ENCODE measurements around the gene HACD2.

The HACD2 gene

DNA sequence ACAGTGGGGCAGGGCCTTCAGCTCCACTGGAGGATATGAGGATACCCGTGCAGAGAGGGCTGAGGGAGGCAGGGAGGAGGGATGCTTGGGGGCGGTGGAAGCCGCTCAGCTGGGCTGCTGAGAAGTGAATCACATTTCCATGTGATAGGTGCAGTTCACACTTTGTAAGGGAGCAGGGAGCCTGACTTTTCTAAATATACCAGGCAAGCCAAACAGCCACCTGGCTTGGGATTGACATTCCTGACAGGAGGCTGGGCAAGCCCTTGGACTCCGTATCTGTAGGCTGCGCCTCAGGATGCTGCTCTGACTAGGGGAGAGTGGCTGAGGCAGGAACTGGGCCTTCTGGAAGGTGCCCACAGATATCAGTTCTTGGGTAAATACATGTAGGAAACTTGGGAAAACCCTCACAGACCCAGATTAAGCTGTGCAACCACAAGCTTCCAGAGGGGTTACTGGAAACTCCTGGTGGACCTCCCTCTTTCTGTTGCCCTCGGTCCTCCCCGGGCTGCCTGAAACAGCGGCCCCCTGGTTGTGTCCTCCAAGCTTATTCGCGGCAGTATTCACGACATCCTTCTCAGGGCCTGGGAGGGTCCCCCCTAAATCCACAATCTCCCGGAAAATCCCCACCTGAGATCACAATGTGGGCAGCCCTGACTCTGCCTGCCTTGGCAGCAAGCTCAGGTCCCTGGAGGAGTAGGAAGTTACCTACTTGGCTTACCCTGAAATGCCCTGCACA is 103.0 kb downstream of the HACD2 start:
- peak; percentile 17 for DNase-seq (ENCODE audit: low spot score)

DNA sequence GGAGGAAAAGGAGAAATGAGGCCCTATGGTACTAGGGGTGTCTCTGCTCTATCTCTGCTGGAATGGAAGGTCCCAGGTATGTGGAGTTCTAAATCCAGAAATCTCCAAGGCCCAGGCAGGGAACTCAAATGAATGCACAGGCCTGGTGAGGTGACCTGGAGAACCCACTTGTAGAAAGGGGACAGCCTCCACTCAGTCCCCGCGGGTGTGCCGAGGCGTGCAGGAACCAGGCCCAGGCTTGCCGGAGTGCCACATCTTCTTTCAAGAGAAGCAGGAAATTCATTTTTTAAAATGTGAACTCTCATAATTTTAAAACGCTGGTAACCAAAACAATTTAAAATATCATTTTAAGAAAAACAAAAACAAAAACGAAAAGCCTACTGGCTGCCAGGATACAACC is 103.8 kb downstream of the HACD2 start:
- no peak for DNase-seq (ENCODE audit: low spot score)

DNA sequence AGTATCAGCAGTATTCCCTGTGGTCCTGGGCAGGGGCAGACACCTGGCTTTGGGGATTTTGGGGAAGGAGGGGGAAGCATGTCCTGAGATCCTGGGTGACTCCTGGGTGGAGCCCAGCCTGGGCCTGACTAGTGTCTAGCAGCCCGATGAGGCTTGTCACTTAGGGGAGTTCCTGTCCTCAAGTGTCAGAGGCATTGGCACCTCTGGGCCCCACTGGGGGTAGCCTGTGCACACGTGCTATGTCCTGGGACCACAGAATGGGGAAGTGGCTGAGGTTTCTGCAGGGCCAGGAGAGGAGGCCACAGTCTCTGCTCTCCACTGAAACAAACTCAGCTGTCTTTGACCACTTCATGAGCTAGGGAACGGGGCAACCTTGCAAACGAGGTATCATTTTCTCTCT is 104.4 kb downstream of the HACD2 start:
- no peak for DNase-seq (ENCODE audit: low spot score)

DNA sequence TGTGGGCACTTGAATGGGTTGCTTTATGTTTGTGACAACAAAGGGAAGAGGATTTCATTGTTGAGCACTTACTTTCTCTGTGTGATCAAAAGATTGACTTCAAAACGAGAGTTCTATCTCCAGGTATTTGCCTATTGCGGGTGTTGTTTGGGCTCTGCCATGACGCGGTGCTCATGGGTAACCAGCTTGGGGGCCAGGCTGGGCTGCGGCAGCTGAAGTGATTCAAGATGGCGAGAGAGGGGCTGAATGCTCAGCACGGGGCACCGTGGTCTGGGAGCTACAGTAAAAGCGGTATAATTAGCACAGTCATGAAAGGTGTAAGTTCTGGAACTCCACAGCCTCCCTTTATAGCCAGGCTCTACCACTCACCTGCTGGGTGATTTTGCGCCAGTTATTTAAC is 105.0 kb downstream of the HACD2 start:
- DNase-seq (ENCODE audit: low spot score): no peak

DNA sequence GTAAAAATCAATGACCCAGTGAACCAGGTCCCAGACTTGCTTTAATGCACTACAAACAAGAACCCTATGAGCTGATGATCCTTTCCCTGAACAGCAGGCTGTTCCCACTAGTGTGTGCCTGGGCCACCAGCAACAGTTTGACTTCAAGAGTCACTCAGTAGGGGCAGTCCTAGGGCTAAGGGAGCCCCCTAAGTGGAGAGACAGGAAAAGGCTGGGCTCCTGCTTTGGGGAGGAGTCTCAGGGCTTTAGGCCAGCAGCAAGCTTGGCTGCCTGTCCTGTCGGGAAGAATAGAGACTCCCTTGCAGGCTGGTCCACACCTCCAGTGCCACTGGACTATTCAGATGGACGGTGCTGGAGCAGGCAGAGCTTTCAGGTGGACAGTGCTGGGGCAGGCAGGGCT is 106.5 kb downstream of the HACD2 start:
- DNase-seq (ENCODE audit: low spot score): no peak

DNA sequence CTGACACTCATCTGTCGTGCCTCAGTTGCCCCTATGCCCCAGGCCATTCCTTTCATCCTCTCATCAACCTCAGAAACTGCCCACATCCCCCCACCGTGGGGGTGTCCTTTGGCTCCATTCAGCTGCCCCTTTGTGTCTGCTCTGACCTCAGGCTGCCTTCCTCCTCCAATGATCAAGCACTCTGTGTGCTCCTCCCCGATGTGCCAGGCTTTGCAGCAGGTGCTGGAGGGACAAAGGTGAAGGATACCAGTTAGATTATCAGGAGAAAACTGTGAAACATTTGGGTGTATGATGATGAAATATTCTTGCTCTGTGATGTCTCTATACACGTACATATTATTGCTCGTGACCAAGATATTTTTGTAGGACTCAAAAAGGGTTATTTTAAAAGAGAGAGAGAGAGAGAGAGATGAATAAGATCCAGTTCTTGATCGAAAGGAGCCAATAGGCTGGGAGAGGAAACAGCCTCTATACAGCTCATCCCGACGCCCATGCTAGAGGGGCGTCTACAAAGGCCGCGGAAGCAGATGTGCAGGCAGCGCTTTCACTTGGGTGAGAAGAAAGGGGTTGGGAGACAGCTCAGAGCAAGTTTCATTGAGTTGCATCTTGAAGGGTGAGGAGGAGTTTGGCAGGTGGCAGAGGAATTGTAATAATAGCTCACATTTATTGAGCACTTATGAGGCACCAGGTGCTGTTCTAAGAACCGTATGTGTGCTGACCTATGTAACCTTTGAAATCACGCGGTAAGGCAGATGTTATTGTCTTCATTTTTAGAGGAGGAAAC is 107.7 kb downstream of the HACD2 start:
- DNase-seq (ENCODE audit: low spot score): no peak

DNA sequence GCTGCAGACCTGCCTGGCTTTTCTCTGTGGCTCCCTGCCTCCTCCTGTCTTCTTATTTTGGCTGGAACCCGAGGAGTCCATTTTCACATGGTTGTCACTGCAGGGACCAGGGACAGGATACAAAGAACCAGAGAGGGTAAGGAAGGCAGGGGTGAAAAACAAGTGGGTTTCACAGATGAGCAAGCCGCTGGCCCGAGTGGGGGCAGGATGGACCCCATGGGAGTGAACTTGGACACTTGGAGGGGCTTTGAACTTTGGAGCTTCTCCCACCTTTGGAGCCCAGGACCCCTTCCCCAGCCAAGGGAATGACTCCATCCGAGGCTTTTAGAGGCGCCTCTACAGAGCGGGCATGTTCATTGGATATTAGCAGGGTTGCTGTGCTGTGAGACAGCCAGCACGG is 109.1 kb downstream of the HACD2 start:
- DNase-seq (ENCODE audit: low spot score): no peak

DNA sequence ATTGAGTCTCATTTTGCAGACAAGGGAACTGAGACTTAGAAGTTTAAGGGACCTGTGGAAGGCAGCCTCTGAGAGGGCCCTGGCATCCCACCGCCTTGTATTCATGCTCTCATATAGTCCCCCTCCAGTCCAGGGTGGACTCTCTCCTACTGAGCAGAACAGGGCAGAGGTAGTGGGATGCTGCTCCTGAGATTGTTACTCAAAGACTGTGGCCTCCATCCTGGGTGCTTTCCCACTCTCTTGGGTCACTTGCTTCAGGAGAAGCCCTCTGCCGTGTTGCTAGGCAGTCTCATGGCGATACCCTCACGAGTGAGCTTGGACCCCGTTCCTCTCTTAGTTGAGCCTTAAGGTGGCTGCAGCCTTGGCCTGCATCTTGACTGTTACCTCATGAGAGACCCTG is 113.7 kb downstream of the HACD2 start:
- DNase-seq (ENCODE audit: low spot score): no peak

DNA sequence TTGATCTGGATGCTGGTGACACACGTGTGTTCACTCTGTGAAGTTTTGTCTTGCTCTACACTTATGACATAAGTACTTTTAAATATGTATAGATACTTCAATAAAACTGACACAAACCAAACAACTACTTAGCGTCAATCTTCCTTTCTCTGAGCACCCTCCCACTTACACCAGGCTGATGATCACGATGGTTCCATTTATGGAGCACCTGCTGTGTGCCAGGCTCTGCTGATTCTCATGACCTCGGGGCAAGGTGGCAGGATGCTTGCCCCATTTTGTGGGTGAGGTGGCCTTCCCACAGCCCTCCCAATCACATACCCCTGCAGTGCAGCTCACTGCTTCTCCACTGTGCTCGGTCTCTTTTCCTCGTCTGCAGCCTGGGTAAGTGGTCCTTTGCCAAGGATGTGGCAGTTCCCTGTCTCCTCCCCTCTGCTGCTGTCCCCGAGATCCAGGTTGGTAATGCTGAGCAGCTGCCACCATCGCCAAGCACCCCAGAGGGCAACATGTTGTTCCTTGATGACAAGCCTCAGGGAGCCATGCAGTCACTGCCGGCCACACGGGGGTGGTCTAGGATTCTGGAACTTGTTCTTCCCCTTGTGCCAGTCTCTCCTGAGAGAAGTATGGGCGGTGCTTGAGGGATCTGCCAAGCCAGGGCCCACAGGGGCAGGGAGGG is 115.4 kb downstream of the HACD2 start:
- no peak for DNase-seq (ENCODE audit: low spot score)

DNA sequence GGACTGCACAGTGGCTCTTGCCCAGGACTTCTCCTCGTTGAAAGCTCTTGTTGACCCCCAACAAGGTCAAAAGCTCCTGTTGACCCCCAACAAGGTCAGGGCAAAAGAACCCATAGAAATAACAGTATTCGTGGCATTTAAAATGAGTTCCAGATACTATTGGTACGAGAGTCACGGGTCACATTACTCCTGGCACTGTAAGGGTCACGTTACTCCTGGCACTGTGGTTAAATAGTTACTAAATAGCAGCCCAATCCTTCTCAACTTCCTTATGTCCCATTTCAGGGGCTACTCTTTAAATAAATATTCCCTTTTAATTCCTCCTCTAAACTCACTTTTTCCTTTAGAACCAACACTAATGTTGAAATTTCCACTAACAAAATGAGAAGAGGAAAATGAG is 117.8 kb downstream of the HACD2 start:
- DNase-seq (ENCODE audit: low spot score): no peak

DNA sequence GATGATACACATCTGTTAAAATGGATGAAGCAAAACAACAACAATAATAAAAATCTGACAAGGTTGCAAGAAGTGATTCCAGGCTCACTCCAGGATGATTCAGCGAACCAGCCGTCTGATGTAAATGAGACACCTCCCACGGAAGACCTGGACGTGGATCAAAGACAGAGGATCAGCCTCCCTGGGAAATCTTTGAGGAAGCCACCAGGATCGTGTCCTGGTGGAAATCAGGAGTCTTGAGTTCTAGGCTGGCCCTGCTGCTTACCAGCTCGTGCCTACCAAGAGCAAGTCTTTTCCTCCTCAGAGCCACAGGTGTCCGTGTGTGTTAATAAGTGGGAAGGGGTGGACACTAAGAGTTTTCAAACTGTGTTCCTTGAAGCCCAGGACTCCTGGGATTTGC is 120.6 kb downstream of the HACD2 start:
- DNase-seq (ENCODE audit: low spot score): no peak

DNA sequence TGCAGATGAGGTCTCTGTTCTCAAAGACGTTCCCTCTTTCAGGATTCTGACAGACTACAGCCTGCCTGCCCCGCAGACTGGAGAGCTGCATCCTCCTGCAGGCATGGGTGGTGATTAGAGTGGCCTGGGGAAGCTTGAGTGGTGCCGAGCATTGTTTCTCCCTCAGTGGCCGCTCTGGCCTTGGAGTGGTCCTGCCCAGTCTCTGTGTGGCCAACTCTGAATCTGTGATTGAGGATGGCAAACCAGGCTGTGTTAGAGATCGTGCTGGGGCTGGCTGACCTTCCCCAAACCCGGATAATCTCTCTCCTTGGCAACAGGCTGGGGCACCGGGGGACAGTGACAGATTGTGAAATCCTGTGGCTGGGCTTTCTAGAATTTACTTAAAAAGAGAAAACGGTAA is 125.0 kb downstream of the HACD2 start:
- DNase-seq (ENCODE audit: low spot score): no peak

DNA sequence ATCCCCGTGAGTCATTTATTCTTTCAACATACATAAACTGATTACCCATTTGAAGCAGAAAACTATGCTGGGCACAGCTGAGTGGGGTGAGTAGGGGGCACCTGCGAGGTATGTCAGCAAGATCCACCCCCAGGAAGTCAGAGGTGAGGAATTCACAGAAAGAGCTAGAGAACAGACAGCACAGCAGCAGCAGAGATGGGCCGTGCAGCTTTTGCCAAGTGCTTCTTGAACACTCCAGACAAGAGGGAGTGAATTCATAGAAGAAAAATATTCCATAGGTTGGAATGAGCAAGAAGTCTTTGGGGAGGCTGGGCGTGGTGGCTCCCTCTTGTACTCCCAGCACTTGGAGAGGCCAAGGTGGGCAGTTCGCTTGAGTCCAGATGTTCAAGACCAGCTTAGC is 126.6 kb downstream of the HACD2 start:
- DNase-seq (ENCODE audit: low spot score): no peak

DNA sequence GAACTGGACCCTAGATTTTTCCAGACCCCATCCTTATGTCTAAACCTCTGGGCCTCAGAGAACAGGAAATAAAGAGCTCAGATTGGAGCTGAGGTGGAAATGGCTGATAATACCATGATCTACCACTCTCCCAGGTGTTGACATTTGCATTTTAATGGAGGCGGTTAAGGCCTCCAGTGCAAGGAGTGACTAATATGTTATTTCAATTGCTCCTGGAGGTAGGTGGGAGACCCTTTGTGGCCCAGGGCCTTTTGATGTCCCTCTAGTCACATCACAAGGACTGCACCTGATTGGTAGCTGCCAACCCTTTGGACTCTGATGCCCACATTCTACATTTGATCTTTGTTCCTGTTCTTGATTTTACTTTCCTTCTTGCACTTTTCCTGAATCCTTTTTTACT is 127.0 kb downstream of the HACD2 start:
- DNase-seq (ENCODE audit: low spot score): no peak

DNA sequence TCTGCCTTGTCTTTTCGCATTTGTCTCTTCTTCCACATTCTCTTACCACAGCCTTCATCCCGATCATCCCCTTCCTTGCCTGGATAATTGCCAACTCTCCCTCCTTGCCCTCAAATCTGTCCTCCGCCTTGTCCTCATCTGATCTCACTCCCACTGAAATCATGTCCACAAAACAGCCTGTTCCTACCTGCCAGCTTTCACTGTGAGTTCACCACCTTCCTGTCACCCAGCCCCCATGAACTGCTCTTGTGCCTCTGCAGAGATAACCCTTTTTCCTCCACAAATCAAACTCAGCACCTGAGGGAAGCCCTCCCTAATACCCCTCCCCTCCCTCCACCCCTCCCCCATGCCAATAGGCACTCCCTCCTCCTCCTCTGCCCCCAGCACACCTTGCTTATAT is 131.2 kb downstream of the HACD2 start:
- DNase-seq (ENCODE audit: low spot score): no peak

DNA sequence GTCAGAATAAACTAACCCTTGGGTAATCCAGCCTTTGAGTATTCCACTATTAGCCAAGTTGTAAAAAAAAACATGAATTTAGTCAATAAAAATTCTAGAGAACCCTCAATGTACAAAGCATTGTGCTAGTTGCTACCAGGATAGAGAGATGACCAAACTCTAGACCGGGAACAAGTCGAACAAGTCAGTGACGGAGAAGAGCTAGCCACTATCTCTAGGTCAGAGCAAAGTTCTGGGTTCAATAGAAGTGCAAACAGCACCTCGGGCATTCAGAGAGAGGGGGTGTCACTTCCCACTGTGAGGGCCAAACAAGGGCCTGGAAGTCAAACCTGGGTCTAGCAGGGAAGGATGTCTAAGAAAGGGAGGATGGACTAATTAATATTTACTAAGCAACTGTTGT is 133.7 kb downstream of the HACD2 start:
- DNase-seq (ENCODE audit: low spot score): no peak

DNA sequence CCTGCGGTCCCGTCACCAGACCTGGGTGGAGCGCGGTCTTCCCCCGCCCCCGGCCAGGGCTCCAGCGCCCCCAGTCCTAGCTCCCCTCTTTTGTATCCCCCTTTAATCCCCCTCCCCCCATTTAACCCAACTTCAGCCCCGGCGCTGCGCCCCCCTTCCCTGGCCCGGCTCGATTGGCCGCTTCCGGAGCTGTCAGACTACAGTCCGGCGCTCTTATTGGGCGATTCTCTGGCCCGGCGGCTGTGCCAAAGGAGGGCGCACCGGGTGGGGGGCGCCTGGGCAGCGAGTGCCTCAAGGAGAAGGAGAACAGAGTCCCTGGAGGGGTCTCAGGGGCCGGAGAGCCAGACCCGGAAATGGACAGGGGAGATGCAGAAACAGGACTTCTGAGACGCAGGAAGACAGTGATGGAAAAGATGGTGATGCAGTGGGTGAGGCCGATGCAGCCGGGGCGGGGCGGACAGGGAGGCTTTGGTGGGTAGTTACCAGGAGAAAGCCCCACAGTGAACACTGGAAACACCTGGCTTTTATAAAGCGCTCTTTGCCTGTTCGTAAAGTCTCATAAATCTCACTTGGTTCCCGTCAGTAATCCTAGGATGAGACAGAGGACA is 134.8 kb downstream of the HACD2 start:
- DNase-seq (ENCODE audit: low spot score): peak; percentile 73

DNA sequence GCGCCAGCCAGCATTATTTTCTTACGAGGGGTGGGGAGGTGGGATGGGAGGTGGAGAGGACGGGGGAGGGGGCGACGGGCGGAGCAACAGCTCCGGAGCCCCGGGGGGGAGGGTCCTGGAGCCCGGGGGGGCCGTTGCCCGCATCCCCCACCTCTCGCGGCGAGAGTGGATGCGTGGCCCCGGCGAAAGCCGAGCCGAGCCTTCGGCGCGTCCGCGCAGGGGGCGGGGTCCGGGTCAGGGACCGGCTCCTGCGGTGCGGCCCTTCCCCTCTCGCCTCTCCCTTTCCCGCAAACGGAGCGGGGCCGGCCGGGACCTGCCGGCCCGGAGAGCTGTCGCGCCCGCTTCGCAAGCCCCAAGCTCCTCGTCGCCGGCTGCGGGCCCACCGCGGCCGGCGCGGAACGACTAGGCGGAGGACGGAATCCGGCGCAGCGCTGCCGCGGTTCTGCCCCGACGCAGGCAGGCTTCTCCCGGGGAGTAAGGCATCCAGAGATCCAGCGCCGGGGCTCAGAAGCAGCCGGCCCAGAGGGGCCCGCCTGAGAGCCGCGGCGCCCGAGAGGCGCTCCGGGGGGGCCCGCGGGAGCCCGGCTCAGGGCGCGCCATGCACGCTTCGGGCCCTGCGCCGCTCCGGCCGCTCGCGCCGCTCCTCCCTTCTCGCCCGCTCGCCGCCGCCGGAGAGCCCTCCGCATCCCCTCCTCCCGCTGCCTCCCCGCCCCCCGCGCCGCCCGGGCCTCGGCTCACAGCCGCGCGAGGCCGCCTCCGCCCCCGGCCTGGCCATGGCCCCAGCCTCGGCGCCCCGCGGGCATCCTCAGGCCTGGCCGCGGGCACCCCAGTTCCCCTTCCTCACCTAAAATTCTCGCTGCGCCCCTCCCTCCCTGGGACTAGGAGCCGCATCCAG is 135.5 kb downstream of the HACD2 start:
- peak; percentile 68 for DNase-seq (ENCODE audit: low spot score)

DNA sequence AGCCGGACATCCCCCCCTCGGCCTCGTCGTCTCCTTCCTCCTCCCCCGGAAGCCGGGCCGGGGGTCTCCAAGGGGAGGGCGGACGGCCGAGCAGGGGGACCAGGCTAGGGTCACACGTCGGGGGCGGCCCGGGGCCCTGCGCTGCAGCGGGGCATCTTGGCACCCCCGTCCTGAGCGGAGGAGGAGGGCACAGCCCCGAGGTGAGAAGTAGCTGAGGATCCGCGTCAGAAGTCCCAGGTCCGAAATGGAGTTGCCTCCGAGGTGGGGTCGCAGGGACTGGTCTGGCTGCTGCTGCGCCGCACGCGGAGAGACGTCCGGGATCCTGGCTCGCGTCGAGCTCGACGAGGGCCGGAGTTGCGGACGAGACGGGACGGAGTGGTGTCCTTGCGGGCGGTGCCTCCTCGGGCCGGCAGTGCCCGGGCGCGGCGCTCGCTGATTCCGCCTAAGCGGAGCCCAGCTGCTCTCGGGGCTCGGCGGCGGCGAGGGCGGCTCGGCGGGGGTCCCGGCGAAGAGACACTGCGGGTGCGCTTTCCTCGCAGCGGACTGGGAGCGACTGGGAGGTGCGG is 136.2 kb downstream of the HACD2 start, which contains the start of gene ADCY5:
ADCY5 (minus strand) TSS at position 555 of the 566 bp plus-strand sequence; CDS start at position 10, 545 bp downstream.
- DNase-seq (ENCODE audit: low spot score): no peak

DNA sequence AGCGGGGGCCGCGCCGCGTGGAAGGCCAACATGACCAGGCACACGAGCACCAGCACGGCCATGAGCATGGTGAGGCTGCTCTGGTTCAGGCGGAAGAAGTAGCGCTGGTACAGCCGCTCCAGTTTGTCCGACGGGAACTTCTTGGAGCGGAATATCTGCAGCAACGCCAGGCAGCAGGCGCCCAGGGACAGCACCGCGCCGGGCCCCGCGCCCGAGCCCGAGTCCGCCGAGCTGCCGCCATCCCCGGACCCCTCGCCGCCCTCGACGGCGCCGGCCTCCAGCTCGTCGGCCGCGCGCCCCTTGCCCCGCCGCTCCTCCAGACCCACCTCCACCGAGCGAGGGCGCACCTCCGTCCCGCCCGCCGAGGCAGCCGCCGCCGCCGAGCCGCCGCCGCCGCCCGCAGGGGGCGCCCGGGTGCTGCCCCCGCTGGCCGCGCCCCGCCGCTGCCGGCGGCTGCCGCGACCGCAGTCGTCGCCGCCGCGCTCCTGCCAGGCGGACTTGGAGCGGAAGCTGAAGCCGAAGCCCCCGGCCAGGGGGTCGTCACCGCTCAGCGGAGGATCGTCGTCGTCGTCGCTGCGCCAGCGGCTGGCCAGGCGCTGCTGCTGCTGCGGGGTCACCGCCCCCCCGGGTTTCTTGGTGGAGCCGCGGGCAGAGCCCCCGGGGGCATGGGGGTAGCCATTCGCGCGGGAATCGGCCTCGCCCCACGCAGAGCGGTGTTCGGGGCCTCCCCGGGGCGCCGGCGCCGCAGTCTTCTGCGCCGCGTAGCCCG is 136.9 kb downstream of the HACD2 start:
- DNase-seq (ENCODE audit: low spot score): no peak

DNA sequence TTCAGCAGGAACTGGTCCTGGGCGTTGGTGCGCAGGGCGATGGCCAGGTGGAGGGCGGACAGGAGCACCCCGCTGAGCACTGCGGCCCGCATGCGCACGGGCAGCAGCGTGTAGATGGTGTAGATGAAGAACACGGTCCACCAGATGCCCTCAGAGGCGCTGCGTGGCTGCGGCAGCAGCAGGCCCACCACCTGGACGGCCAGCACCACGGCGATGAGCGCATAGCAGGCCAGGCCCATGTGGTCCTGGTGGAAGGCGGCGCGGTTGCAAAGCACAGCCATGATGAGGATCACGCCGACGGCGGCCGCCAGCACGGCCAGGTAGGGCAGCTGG is 137.5 kb downstream of the HACD2 start:
- DNase-seq (ENCODE audit: low spot score): no peak
